CD4-positive, alpha-beta T cell treated with Interleukin-15 for 4 hours (primary cell): ENCODE results near the gene SLC10A3.

Experiments
- DNase-seq: peaks from one replicate; pipeline ENCODE4 v3.0.0-alpha.2; 2020; ENCODE audit warnings: low spot score

SLC10A3 gene

GRCh38 chrX:154463611-154464220 is 26.7 kb downstream of the SLC10A3 start:
- DNase-seq = no peak

- no peak for DNase-seq
Measured at GRCh38 chrX:154462396-154462795, 28.0 kb downstream of the SLC10A3 start.

- DNase-seq = no peak
Measured at GRCh38 chrX:154460326-154460725, 30.1 kb downstream of the SLC10A3 start.

- no peak for DNase-seq
Measured at GRCh38 chrX:154459832-154460231, 30.6 kb downstream of the SLC10A3 start.

- no peak for DNase-seq
Measured at GRCh38 chrX:154458954-154459778, 31.3 kb downstream of the SLC10A3 start.

- peak; percentile 73 for DNase-seq
Measured at GRCh38 chrX:154458116-154458953, 32.1 kb downstream of the SLC10A3 start, which contains the start of gene PLXNA3. Gene PLXNA3 (plus strand): TSS chrX:154458281. CDS start chrX:154460184, 1,903 bp downstream.

GRCh38 chrX:154457491-154458115 is 32.8 kb downstream of the SLC10A3 start:
- DNase-seq = peak; percentile 60

- DNase-seq = no peak
Measured at GRCh38 chrX:154452823-154453222, 37.6 kb downstream of the SLC10A3 start.

GRCh38 chrX:154450312-154450711 is 40.1 kb downstream of the SLC10A3 start:
- DNase-seq = no peak

GRCh38 chrX:154449618-154450017 is 40.8 kb downstream of the SLC10A3 start:
- DNase-seq = no peak

- no peak for DNase-seq
Measured at GRCh38 chrX:154448484-154448883, 41.9 kb downstream of the SLC10A3 start.

GRCh38 chrX:154446430-154446829 is 44.0 kb downstream of the SLC10A3 start:
- no peak for DNase-seq

GRCh38 chrX:154445776-154446175 is 44.7 kb downstream of the SLC10A3 start:
- DNase-seq = no peak

GRCh38 chrX:154444755-154445246 is 45.6 kb downstream of the SLC10A3 start:
- DNase-seq = no peak

GRCh38 chrX:154443992-154444754 is 46.3 kb downstream of the SLC10A3 start, which contains the start of gene FAM50A:
Gene FAM50A (plus strand): TSS chrX:154444141. CDS start chrX:154444236, 95 bp downstream.
- DNase-seq = peak; percentile 62

GRCh38 chrX:154443479-154443910 is 46.9 kb downstream of the SLC10A3 start:
- no peak for DNase-seq

- DNase-seq = no peak
Measured at GRCh38 chrX:154441984-154442707, 48.3 kb downstream of the SLC10A3 start.

GRCh38 chrX:154441564-154441963 is 48.9 kb downstream of the SLC10A3 start:
- no peak for DNase-seq

GRCh38 chrX:154440623-154441357 is 49.6 kb downstream of the SLC10A3 start:
- no peak for DNase-seq
